Activated CD4-positive, alpha-beta T cell treated with anti-CD3 and anti-CD28 coated beads, Interleukin-2, amount 50 U/mL, for 16 hours (primary cell): Measurements from ENCODE around the gene LRFN2.
A peak's percentile ranks its signal among the peaks of the same experiment; 100 is the strongest.

ENCODE experiments used
- DNase-seq: peaks from one replicate; pipeline ENCODE4 v3.0.0-alpha.2; 2020

The LRFN2 gene

DNA sequence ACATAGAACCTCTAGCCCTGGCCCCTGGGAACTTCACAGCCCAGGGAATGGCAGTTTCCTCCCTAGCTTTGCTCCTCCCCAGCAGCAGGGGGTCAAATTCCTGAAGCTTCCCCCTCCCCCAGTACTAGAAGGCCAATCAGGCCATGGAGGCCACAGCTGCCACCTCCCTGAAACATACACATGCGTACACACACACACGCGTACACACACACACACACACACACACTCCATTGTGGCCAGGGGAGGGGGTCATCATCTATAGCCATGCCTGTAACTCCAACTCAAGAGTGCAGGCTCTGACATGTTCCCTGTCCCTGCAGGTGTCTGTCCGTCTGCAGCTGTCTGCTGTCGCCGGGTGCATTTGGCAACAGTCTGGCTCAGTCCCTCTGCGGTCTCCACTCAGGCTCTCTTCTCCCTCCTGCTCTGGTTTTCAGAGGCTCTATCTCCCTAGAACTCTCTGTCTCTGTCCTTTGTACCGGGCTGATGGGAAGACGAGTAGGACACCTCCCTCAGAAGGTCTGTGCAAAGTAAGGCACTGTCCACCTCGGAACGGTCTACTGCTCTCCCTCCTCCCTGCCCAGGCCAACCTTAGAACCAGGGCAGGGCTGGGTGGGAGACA is 1.4 kb downstream of the LRFN2 start:
- no peak for DNase-seq

DNA sequence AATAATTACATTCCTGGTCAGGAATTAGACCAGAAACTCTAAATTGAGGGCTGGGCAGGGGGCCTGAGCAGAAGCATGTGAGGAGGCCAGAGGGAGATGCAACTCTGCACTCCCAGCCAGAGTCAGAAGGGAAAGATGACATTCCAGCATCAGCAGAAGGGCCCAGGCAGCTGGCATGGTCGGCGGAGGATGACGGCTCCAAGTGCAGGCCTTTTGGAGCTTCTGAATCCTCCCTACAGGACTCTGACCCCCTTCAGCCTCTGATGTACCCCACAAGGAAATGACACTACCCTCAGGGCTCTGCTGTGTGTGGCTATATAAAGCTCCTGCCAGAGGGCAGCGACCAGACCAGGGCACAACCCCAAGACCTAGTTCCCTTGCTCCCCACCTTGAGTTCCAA is 1.9 kb downstream of the LRFN2 start:
- no peak for DNase-seq

DNA sequence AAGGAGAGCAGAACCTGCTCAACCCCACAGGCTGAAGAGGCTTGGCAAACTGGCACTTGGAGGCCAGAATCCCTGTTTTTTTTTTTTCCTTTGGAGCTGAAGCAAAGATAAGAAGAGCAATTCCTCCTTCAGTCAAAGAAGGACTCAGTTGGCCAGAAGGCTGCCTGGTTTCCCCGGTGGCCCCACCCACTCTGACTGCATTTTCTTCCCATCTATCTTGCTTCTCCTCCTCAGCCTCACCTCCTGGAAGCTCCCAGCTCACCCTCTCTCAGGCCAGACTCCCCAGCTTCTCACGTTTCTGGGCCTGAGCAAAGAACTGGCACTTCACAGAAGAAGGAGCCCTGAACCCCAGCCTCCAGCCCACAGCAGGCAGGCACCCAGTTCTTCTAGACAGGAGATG is 2.4 kb downstream of the LRFN2 start:
- no peak for DNase-seq

DNA sequence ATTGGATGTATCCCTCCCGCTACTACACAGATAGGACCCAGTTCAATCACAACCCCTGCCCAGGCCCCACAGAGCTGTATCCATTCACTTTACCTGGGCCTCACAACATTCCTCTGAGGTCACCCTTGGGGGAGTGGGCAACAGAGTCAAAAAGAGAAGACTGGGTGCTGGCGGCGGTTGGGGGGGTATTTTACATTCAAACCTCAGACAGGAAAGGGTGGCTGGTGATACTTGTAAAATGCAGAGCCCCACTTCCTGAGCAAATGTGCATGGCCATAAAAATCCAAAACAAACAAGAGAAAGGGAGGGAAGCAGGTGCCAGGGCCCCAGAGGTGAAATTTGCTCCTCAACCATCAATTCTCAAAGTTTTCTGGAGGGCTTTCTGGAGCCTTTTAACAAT is 3.5 kb downstream of the LRFN2 start:
- DNase-seq, result no peak

DNA sequence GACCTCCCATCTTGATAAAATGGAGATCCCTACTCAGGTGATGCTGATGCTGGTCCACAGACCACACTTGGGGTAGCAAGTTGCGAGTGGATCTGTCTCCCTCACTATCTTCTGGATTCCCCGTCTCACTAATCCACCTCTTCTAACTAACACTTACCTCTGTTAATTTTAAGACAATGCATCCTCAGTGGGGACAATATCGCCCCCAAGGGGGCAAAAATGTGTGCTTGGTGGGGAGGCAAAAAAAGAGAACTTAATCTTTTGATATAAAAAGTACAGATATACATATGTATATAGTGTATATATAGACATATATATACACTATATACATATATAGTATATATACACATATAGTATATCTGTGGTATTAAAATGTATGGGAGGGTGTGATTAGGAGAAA is 4.3 kb downstream of the LRFN2 start:
- DNase-seq, result no peak

DNA sequence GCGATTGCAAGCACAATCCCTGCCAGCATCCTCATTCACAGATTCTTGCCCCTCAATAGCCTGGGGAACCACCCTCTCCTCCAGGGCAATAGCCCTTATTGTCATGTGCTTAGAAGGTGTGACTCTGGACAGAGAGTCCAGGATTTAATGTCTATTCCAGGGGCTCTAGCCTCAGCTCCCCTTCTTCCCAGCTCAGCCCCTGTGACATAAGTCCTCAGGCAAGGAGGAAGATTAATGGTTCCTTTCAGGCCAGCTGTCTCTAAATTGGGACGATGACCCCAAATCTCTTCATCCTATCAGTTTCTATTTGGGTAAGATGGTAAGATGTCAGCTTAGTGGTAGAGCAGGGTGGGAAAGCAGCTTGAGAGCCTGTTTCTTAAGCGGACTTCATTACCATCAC is 8.1 kb downstream of the LRFN2 start:
- DNase-seq, result no peak

DNA sequence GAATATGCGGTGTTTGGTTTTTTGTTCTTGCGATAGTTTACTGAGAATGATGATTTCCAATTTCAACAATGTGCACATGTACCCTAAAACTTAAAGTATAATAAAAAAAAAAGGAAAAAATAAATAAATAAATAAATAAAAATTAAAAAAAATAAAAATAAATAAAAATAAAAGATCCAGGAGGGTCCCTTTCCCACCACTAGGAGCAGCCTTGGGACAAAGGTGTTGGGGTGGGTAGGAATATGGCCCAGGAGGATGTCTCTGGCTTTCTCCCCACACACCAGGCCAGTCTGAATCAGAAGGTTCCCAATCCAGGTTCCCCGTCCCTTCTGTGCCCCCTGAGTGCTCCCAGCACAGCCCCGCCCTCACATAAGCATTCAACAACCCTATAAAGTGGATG is 9.5 kb downstream of the LRFN2 start:
- DNase-seq, result no peak

DNA sequence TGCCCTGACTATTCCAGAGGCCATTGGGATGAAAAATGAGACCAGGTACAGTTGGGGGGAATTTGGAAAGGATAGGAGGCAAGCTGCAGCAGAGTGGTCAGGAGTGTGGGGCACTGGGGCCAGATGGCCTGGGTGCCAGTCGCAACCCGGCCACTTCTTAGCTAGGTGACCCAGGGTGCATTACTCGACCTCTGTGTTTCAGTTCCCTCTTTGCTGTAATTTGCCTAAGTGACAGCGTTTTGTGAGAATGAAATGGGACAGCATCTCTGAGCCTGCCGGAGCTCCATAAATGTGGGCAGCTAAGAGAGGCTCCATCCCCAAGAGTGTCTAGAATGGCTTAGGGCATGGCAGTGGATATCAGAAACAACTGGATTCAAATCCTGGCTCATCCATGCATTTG is 13.9 kb downstream of the LRFN2 start:
- no peak for DNase-seq

DNA sequence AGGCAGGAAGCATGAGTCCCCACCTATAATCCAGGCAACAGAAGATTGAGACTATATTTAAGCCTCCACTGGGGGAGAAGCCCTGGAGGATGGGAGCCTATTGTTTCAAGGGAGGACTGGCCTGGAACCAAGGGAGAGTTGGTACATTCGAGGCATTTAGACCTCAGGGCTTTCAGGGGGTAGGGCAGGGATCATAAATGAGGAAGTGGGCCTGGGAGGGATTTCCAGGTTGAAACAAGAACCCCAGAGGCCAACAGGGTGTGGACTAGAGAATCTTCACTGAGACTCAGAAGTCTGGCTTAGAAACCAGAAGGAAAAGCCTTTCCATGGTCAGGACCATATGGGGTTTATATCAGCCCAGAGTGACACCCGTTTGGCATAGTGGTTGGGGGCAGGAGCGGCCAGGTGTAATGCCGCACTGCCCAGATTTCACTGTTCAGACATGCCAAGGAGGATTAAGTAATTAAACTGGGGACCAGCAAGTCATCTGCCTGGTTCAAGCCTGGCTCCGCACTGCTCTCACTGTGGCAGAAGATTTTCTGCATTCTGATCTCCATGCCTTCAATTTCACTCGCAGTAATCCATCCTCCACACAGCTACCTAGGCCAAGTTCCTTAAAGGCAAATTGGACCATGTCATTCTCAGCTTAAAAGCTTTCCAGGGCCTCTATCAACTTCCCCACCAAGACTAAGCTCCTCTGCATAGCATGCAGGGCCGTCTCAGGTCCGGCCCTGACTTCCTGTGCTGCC is 17.8 kb downstream of the LRFN2 start:
- no peak for DNase-seq

DNA sequence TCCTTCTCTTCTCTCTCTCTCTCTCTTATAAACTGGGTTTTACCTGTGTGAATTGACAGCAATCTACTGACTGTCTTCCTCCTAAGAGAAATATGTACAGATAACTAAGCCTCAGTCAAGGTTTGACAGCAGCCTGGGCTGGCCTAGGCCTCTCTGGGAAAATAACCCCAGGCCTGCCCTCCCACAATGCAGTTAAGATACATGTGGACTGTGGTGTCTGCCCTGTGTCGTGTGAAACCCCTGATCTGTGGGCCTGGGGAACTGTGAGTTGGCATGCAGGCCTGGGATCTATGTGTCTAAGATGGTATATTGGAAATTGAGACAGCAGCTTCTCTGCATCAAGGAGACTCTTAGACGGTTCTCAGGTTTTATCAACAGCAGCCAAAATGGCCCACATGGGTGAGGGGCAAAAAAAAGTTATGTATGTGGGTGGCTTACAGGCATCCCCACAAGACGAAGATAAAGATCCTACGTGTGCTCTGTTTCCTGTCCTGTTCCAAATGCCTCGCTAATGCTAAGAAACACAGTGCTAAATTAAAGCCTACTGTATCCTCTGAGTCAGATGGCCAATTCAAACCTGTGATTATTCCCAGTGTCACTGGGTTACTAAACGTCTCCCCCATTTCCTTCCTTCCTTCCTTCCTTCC is 19.0 kb downstream of the LRFN2 start:
- DNase-seq, result no peak

DNA sequence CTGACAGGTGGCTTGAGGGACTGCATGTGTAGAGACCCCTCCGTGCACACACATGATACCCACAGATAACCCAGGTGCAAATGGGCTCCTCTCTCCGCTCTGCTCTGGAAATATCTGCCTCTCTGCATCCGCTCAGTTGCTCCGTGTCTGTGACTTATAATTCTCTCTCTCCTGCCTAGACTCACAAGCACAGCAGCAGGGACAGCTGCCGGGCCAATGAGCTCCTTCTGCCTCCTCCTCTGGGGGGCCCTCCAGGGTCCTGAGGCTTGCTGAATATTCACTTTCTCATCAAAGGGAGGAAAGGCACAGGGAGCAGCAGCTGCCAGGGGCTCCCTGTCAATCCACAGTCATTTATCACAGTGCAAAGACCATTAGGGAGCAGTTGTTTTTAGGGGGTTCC is 24.1 kb downstream of the LRFN2 start:
- DNase-seq, result no peak

DNA sequence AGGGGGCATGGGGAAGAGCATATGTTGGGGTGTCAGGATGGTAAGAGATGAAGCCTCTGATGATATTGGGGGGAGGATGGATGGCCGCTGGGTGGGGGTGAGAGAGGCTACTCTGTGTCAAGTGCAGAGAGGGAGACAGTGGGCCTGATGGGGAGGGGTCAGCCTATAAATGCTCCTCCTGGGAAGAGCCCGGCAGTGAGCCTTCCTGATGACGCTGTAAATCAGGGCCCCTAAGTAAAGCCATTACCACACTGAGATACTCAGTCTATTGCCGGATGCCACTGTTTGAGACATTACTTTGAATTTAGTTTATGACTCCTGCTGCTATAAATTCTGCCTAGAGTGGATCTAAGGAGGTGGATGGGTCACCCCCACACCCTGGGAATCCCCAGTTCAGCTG is 28.1 kb downstream of the LRFN2 start:
- DNase-seq, result no peak

DNA sequence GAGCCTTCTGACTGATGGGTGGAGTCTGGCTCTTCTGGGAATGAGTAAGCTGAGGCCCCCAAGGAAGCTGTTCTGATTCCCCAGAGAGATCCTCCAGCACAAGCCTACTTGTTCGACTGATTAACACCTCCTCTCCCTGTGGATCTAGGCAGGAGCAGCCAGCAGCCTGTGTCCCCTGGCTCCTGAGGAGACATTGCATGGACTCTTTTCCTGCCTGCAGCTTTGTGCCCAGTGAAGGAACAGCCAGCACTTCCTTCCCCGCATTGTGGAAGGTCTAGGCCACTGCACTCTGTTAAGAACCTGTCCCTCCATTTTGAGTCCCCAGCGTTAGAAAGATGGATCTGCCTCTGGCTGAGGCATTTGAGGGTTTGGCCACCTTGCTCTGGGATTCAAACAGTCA is 29.1 kb downstream of the LRFN2 start:
- DNase-seq, result no peak

DNA sequence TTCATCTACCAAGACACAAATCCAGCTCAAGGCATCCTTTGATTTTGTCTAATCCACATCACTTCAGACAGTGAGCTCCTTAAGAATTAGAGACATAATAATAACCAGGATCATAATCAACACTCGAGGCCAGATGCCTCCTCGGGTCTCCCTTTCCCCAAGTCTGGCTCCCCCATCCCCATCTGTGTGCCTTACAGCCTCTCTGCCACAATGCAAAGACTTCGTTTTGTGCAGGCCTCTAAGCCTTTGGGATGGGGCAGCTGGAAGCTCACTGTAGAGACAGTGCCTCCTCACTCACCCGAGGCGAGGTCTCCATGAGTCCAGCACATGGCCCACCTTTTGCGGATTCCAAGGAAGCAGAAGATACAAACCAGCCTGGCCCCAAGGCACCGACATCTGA is 30.3 kb downstream of the LRFN2 start:
- no peak for DNase-seq

DNA sequence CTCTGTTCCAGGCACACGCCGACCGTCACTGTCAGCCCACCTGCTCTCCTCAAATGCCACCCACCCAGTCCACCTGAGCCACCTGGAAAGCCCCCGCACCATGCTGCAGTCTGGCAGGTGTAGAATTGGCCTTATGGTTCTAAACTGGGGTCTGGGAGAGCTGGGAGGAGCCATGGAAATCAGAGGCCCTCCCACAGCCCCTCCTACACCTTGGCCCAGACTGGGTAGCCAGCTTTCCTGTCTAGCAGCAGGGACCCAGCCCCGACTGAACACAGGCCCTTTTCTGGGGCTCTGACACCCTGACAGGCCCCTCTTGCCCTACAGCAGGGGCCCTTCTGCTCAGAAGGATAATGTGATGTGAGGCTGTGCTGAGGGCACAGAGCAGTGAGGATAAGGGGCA is 31.1 kb downstream of the LRFN2 start:
- DNase-seq, result no peak

DNA sequence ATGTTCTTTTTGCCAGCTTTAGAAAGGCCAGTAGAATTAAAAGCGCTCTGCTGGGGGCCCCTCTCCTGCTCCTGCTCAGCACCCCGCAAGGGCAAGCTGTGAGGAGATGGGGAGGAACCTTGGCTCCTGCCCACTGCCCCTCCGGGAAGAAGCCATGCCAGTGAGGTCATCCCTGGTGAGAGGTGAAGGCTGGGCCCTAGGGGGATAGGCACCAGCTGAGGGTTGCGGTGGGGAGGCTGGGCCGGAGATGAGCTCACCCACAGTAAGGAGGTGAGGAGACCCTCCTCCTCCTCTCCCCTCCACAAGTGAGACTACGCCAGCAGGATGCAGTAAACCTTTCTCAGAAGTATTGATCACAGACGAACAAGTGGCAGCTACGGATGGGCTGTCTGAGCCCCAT is 32.1 kb downstream of the LRFN2 start:
- DNase-seq, result no peak

DNA sequence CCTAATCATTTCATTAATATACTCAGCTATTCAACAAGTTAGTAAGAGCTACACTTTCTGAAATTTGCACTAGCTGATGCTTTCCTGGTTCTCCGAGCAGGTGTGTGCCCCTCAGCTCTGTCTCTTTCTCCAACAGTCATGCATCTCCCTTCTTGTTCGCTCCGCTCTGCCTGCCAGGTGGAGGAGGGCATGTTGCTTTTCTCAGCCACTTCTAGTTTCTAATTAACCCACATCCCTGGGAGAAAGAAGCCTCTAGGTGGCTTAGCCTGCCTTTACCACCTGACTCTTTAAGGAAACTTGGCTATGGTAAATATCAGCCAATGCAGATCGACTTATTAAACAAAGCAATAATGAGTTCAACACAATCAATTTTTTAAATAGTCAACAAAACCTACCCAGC is 34.2 kb downstream of the LRFN2 start:
- no peak for DNase-seq

DNA sequence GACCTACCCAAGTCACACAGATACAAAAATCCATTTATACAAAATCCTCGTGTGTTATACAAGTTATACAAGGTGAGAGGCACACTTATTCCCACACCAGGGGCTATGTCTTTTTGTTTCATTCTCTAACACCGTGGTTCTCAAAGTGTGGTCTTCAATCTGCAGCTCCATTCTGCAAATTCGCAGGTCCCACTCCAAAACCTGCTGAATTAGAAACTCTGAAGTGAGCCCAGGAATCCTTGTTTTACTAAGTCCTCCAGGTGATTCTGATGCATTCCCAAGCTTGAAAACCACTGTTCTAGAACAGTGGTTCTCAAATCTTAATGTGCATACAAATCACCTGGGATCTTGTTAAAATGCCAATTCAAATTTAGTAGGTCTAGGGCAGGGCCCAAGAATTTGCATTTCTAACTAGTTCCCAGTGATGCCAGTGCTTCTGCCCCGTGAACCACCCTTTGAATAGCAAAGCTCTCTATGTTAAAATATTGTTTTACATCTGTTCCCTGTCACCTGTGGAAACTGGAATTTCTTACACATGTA is 35.1 kb downstream of the LRFN2 start:
- no peak for DNase-seq

DNA sequence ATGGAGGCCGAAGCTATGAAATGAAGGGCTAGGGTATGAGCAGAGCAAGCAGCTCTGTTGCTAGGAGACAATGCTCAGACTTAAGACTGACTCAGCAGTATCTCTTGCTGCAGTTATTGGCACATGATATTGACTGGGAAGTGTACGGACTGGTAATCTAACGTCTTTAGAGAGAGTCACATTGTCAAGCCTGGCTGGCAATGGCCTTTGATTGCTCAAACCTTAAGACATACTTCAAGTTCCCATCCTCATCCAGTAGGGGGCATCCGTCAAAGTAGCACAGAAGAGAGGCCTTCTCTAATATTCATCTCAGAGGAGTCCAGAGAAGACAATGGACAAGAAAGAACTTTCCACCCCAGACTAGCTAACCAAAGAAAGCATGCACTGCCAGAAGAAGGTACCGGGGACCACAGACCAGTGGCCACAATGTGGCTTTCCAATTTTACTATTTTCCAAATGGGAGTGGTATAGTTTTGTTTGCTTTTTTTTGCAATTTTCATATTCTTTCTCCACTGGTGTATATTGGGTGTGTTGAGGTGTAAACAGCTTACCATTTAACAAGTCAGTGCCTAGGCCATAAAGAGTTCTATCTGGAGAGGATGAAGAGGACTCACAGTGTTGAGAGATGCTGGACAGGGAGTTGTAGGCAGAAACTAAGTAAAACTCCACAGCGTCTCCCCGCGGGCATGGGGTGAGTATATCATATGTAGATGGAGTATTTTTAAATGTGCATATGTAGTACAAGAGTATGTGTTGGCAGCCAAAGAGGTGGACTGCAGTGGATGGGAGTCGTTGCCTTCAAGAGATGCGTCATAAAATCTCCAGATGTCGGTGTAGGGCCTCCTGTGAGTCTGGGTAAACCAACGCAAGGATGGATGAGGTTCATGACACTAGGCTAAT is 36.7 kb downstream of the LRFN2 start:
- DNase-seq, result peak; percentile 44

DNA sequence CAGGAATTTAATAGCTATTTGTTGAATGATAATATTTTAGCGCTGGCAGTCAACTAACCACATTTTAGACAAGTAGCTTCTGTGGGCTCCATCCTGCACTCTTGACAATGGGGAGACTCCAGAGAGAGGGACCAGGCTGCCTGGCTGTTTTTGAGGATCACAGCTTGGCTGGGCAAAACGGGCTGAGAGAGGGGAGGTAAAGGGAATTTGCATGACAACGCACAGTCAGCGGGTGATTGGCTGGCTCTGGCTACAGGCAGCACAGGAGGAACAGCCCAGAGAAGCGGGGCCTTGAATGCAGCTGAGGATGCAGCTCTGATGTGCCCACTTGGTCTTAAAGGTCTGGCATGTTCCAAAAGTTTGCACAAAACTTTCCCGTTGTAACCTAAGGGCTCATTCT is 41.2 kb downstream of the LRFN2 start:
- no peak for DNase-seq

DNA sequence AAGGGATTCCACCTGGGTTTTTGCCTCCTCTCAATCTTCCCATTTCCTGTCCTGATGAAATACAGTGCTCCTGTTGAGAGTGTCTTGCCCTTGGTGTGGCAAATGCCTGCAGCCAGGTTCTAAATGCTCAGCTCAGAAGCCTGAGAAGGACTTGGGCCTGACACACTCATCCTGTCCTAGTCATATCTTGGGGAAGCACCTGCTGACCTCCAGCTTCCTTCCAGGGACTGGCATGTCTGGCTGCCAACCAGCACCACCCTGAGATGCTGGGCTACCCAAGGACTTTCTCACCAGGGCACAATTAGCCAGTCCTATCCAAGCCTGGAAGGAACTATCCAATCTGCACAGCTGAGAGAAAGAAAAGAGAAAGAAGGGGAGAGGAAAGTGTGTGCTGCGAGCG is 43.4 kb downstream of the LRFN2 start:
- no peak for DNase-seq

DNA sequence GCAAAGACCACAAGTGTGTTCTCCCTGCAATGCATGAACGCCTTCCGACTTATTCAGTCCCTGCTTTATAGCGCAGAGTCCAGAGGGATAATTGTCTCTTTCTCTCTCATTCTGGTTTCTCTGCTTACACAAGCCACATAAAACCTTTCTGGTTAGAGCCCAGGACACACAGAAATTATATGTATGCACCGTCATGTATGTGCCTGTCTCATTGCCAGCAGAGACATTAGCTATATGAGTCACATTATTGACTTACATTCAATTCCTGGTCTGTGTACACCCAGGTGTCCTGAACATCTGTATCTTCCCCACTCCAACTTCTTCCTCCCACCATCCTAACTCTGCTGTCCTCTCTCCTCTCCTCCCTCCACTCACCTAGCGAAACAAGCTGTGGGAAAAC is 44.0 kb downstream of the LRFN2 start:
- DNase-seq, result no peak

DNA sequence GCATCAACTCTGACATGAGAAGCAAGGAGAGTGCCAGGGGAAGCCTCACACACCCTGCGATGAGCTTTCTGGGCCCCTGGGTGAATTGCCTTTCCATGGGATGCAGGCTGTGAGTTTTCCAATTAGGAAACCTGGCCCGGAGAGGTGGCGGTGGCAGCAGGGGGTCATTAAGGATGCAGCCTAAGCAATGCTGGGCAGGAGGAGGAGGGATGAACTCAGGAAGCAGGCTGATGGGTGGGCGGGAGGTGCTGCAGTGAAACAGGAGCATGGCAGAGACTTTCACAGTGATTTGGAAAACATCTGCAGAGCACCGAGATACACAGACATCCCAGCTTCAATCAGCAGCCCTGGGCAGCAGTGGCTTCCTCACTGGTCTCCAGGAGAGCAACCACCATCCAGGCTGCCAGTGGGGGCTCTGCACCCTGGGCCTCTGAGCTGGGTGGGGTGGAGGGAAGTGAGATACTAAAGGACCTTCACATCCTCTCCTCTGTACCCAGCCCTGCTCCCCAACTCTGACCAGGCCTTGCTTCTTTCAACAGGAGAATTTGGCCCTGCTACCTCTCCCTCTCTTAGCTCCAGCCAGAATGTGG is 44.9 kb downstream of the LRFN2 start:
- no peak for DNase-seq
